GM18520 (cell line): ENCODE measurements around the gene FCF1.

ENCODE experiments used
- ATAC-seq: cut with Tn5 transposase; IDR thresholded peaks from one replicate; pipeline ENCODE4 v1.9.1; 2021; ENCODE audit not compliant: unreplicated experiment

Gene FCF1

DNA sequence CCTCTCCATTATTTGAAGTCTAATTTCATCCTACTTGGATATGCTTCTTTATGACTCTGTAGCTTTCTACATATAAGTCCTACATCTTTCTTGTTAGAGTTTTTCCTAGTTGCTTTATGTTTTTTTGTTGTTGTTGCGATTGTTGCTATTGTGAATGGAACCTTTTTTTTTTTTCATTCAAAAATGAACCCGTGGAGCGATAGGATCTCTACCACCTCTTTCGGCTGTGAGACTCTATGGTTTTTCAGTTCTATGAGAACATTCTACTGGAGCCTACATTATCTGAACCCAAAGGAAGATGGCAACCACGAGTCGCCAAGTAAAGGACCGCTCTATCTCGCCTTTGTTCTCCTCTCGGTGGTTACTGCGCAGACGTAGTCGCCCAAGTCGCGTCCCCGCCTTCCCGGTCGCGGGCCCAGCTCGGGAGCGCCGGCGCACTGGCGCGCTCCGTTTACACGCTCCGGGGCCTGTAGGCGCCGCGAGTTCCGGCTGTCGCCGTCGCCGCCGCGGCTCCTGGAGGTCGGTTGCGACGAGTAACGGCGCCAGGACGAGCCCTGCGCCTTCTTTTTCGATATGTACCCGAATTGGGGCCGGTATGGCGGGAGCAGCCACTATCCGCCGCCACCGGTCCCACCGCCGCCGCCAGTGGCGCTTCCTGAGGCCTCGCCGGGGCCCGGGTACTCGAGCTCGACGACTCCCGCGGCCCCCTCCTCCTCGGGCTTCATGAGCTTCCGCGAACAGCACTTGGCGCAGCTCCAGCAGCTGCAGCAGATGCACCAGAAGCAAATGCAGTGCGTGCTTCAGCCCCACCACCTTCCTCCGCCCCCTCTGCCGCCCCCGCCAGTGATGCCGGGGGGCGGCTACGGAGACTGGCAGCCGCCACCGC is 50.2 kb downstream of the FCF1 start, which contains the start of gene YLPM1:
Gene YLPM1 (plus strand): TSS at position 400 of the 886 bp plus-strand sequence. CDS start 174 bp downstream, at position 574.
- peak; percentile 95 for ATAC-seq

GRCh38 chr14:74763803-74764531 is 51.0 kb downstream of the FCF1 start:
- ATAC-seq = no peak

DNA sequence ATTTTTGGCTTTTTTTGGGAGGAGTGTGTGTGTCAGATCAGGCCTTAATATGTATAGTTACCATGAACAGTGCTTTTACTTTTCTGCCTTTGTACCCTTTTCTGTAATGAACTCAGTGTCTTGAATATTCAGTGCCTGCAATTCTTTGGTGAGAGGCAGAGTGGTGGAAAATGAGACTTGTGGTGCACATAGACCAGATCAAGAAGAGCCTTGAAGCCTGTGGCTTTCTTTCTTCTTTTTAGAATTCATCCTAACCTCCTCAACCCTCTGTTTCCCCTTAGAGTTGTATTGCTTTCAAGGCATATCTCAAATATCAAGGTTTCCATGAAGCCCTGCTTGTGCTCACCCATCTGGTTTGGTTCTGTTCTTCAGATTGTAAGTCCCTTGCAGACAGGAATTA is 52.8 kb downstream of the FCF1 start:
- ATAC-seq = no peak

DNA sequence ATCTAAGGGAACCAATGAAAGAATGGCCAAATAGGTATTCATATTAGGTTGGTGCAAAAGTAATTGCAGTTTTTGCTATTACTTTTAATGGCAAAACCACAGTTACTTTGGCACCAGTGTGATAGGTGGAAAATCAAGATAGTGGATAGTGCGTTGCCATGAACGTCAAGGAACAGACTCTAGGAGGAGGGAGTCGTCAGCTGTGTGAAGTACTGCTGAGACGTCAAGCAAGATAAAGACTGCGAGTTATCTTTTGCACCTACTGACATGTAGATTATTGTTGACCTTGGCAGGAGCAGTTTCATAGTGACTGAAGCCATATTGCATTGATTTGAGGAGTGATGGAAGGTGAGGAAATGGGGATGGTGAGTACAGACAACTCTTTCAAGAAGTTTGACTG is 58.5 kb downstream of the FCF1 start:
- no peak for ATAC-seq

GRCh38 chr14:74784634-74785033 is 71.7 kb downstream of the FCF1 start:
- ATAC-seq = no peak

DNA sequence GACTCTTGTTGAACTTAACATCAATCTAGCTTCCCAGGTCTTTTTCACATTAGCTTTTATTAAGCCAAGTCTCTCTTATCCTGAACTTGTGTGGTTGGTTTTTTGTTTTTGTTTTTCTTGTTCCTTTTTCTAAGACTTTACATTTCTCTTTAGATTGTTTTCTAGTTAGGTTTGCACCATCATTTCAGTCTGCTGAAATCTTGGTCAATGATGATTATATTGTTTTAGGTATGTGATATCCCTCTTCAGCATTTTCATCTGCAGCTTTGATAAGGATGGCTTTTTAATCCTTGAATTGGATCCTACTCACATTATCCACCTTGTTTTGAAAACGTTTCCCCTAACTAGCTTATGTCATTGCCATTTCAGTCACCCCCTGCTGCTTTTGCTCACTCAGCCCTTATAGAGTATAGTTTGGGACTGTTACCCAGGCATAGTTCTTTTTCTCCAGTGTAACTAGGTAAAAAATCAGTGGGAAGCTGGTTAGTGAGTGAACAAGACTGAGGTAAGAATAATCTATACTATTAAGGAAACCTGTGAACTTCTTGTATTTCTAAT is 72.2 kb downstream of the FCF1 start:
- ATAC-seq = no peak

- no peak for ATAC-seq
Observed at GRCh38 chr14:74786796-74787315, 73.9 kb downstream of the FCF1 start.
